D721Med (cell line): Measurements from ENCODE around the gene PCSK6.

ENCODE experiments used
- DNase-seq: peaks from one replicate; pipeline ENCODE4 v3.0.0; 2011; ENCODE audit warnings: low spot score; ENCODE audit not compliant: insufficient read length
- FAIRE-seq: peaks from 2 replicates; lab custom pipeline; 2011; peaks lifted over from hg19 to GRCh38; lab: Jason Lieb, UNC
- CTCF ChIP-seq: IDR thresholded peaks from 2 replicates; pipeline ENCODE4 v1.5.1; 2012; ENCODE audit warnings: mild to moderate bottlenecking, control low read depth; ENCODE audit not compliant: insufficient read depth; ENCODE audit errors: missing control alignments

PCSK6 gene

GRCh38 chr15:101307048-101307896 is 182.2 kb downstream of the PCSK6 start:
- FAIRE-seq (no peak), DNase-seq (no peak)
- no peak for TF ChIP-seq CTCF

GRCh38 chr15:101306341-101307047 is 183.0 kb downstream of the PCSK6 start:
- no peak for FAIRE-seq
- TF ChIP-seq CTCF, result no peak
- DNase-seq, result no peak

GRCh38 chr15:101305820-101306255 is 183.7 kb downstream of the PCSK6 start:
- no peak for TF ChIP-seq CTCF
- no peak for DNase-seq
- no peak for FAIRE-seq

GRCh38 chr15:101303408-101303807 is 186.1 kb downstream of the PCSK6 start:
- TF ChIP-seq CTCF, result no peak
- FAIRE-seq (no peak), DNase-seq (no peak)

- no peak for DNase-seq
- no peak for FAIRE-seq
- TF ChIP-seq CTCF, result no peak
Measured at GRCh38 chr15:101296418-101297405, 192.8 kb downstream of the PCSK6 start.

- FAIRE-seq (no peak), DNase-seq (no peak)
- no peak for TF ChIP-seq CTCF
Measured at GRCh38 chr15:101295607-101296161, 193.8 kb downstream of the PCSK6 start.
